Panc1 (cell line): ENCODE results near the gene ARRB2. TPM values are rescaled to one million over a fixed set of nuclear protein-coding genes. Genes with fewer than 3 reads are reported as not detected.

ENCODE experiments used
- ATAC-seq: fragments of 200-7000 bp; cut with Tn5 transposase; 2 replicates; pipeline ENCODE4 v1.9.1; 2020; ENCODE audit warnings: mild to moderate bottlenecking, moderate library complexity
- BruUV-seq: library from RNA; stranded (reverse); fragments of 400-500 nt; replicated peaks from 2 replicates; lab custom pipeline; 2021; lab: Mats Ljungman, UMichigan
- CTCF ChIA-PET: fragments of 300-600 bp; sonication (Branson Sonifier 250); formaldehyde crosslinking; loops from one replicate; lab custom pipeline; 2022; ENCODE audit warnings: antibody characterized with exemption; lab: Charles Lee
- POLR2A ChIA-PET: fragments of 300-600 bp; sonication (Branson Sonifier 250); formaldehyde crosslinking; loops from one replicate; lab custom pipeline; 2022; ENCODE audit warnings: antibody characterized with exemption; lab: Charles Lee
- DNase-seq: peaks from one replicate; pipeline ENCODE4 v3.0.0-alpha.2; 2010; ENCODE audit warnings: low read depth, low spot score
- H3K27ac ChIP-seq: 2 replicates; pipeline ENCODE4 v1.5.1; 2011; ENCODE audit warnings: mild to moderate bottlenecking, low read length, inconsistent platforms
- H3K27me3 ChIP-seq: fragments of 200-500 bp; sonication (Bioruptor generic); 2 replicates; pipeline ENCODE4 v1.6.0; 2014; ENCODE audit warnings: low read length, inconsistent platforms; ENCODE audit not compliant: control insufficient read depth, insufficient read depth
- H3K36me3 ChIP-seq: fragments of 200-500 bp; sonication (Bioruptor generic); 2 replicates; pipeline ENCODE4 v1.5.1; 2014; ENCODE audit warnings: inconsistent platforms, mild to moderate bottlenecking, low read length, moderate library complexity; ENCODE audit not compliant: control insufficient read depth, insufficient read depth
- H3K4me1 ChIP-seq: 2 replicates; pipeline ENCODE4 v1.5.1; 2011; ENCODE audit warnings: inconsistent platforms, mild to moderate bottlenecking, low read length, moderate library complexity; ENCODE audit not compliant: control insufficient read depth, insufficient read depth
- H3K4me3 ChIP-seq, 2 experiments: 2 replicates each; pipeline ENCODE4 v1.5.1; 2011 to 2012; ENCODE audit warnings: low read depth in 2 of 2, low read length in 2 of 2, mild to moderate bottlenecking in 2 of 2, inconsistent platforms in 1 of 2, moderate library complexity in 1 of 2
- H3K9me3 ChIP-seq: fragments of 200-500 bp; sonication (Bioruptor generic); 2 replicates; pipeline ENCODE4 v1.5.1; 2014; ENCODE audit warnings: low read depth, mild to moderate bottlenecking, inconsistent platforms, low read length, moderate library complexity; ENCODE audit not compliant: control insufficient read depth, insufficient read depth
- POLR2AphosphoS5 ChIP-seq: IDR thresholded peaks from 2 replicates; pipeline ENCODE4 v1.6.1; 2012; ENCODE audit warnings: mild to moderate bottlenecking, low read depth, low read length, moderate library complexity
- SIN3A ChIP-seq: IDR thresholded peaks from 2 replicates; pipeline ENCODE4 v1.6.1; 2012; ENCODE audit warnings: low read depth, mild to moderate bottlenecking, low read length, moderate library complexity, borderline replicate concordance; ENCODE audit not compliant: insufficient read depth
- TCF7L2 ChIP-seq: IDR thresholded peaks from 2 replicates; pipeline ENCODE4 v1.6.1; 2011; ENCODE audit warnings: mild to moderate bottlenecking, low read depth, low read length, inconsistent platforms
- in situ Hi-C: cut with HindIII; loops from 2 replicates; pipeline ENCODE4 v1.10.0; 2016; ENCODE audit warnings: low sequenced_read_pairs, low pct_unique_long_range_greater_than_20kb
- intact Hi-C: fragments of 100-400 bp; cut with micrococcal nuclease; formaldehyde crosslinking; loops from one replicate; pipeline ENCODE4 v1.10.0; 2022; ENCODE audit not compliant: unreplicated experiment
- total RNA-seq: library from RNA; stranded (reverse); gene quantifications from one replicate; pipeline ENCODE4 v1.2.1, GENCODE V29; 2021; ENCODE audit not compliant: unreplicated experiment
- TF ChIP-seq, protein P1 (sequence below), 2 experiments: IDR thresholded peaks; 2 replicates each; pipeline ENCODE4 v1.6.1; 2011 to 2012; ENCODE audit warnings: low read depth in 2 of 2, control low read depth in 1 of 2, low read length in 1 of 2, mild to moderate bottlenecking in 1 of 2, moderate library complexity in 1 of 2; ENCODE audit not compliant: insufficient read depth in 1 of 2
- TF ChIP-seq, protein P2 (sequence below): fragments of 450-650 bp; IDR thresholded peaks from 2 replicates; pipeline ENCODE4 v1.5.1; 2017; ENCODE audit warnings: mild to moderate bottlenecking

The ARRB2 gene
- total RNA-seq, 1 experiment from 2014 or later: 39.2 TPM

DNA sequence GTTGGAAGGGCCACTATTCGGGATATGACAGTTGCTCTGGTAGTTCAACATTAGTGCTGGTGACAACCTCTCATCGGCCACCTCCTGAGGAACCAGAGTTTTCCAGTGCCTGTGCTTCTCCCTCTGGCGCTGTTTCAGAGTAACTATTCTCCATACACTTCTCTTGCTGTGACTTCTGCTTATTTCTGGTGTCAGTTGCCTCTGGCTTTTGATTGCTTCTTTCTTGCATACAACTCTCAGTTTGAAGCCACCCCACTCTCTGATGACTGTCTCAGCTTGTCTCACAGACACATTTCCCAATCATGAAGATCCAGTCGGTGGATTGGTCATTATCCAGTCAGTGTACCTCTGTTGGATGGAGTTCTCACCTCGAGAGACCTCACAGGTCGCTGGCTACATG, 57.9 kb downstream of the ARRB2 start:
- intact Hi-C loops (no loop called here), in situ Hi-C loops (no loop called here)
- no peak overlapping the region for H3K4me3 ChIP-seq
- H3K9me3 ChIP-seq: no peaks in the 10 kb centered on the region
- DNase-seq: no peak
- no peaks in the 10 kb centered on the region for H3K27me3 ChIP-seq
- H3K4me1 ChIP-seq: no peaks in the 10 kb centered on the region
- TF ChIP-seq POLR2AphosphoS5 (no peak), SIN3A (no peak), TCF7L2 (no peak)
- TF ChIP-seq, protein P1, sequence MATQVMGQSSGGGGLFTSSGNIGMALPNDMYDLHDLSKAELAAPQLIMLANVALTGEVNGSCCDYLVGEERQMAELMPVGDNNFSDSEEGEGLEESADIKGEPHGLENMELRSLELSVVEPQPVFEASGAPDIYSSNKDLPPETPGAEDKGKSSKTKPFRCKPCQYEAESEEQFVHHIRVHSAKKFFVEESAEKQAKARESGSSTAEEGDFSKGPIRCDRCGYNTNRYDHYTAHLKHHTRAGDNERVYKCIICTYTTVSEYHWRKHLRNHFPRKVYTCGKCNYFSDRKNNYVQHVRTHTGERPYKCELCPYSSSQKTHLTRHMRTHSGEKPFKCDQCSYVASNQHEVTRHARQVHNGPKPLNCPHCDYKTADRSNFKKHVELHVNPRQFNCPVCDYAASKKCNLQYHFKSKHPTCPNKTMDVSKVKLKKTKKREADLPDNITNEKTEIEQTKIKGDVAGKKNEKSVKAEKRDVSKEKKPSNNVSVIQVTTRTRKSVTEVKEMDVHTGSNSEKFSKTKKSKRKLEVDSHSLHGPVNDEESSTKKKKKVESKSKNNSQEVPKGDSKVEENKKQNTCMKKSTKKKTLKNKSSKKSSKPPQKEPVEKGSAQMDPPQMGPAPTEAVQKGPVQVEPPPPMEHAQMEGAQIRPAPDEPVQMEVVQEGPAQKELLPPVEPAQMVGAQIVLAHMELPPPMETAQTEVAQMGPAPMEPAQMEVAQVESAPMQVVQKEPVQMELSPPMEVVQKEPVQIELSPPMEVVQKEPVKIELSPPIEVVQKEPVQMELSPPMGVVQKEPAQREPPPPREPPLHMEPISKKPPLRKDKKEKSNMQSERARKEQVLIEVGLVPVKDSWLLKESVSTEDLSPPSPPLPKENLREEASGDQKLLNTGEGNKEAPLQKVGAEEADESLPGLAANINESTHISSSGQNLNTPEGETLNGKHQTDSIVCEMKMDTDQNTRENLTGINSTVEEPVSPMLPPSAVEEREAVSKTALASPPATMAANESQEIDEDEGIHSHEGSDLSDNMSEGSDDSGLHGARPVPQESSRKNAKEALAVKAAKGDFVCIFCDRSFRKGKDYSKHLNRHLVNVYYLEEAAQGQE (IDR thresholded peaks at IDR 0.05; ENCODE audit: insufficient read depth in 1 of 2, low read depth in 2 of 2, low read length in 1 of 2): no peak
- TF ChIP-seq, protein P2, sequence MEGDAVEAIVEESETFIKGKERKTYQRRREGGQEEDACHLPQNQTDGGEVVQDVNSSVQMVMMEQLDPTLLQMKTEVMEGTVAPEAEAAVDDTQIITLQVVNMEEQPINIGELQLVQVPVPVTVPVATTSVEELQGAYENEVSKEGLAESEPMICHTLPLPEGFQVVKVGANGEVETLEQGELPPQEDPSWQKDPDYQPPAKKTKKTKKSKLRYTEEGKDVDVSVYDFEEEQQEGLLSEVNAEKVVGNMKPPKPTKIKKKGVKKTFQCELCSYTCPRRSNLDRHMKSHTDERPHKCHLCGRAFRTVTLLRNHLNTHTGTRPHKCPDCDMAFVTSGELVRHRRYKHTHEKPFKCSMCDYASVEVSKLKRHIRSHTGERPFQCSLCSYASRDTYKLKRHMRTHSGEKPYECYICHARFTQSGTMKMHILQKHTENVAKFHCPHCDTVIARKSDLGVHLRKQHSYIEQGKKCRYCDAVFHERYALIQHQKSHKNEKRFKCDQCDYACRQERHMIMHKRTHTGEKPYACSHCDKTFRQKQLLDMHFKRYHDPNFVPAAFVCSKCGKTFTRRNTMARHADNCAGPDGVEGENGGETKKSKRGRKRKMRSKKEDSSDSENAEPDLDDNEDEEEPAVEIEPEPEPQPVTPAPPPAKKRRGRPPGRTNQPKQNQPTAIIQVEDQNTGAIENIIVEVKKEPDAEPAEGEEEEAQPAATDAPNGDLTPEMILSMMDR: no peak
- ChIA-PET CTCF (no interaction called here), POLR2A (no interaction called here)
- BruUV-seq: no TSS peak
- no peaks in the 10 kb centered on the region for H3K36me3 ChIP-seq
- ATAC-seq: no peak
- no peak overlapping the region for H3K27ac ChIP-seq

DNA sequence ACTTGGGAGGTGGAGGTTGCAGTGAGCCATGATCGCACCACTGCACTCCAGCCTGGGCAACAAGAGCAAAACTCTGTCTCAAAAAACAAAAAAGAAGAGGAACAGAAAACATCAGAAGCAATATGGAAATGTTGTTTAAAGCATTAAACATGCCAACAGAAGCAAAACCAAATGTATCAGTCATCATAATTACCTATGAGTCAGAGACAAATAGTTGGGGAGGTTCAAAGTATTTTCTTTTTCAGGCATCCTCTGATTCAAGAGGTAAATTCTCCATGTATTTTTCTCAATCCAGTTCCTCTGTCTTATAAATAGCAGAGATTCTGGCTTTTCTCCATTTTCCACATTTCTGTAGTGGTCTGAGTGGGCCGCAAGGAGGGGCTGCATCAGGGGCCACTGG, 59.2 kb downstream of the ARRB2 start:
- ATAC-seq (no peak), DNase-seq (no peak)
- in situ Hi-C loops: no loop called here
- intact Hi-C loops: no loop called here
- no TSS peak for BruUV-seq
- ChIA-PET POLR2A (no interaction called here), CTCF (no interaction called here)
- no peak for TF ChIP-seq POLR2AphosphoS5
- TF ChIP-seq, protein P1 (IDR thresholded peaks at IDR 0.05; ENCODE audit: insufficient read depth in 1 of 2, low read depth in 2 of 2, low read length in 1 of 2): no peak
- TF ChIP-seq, protein P2: no peak
- no peak for TF ChIP-seq SIN3A
- TF ChIP-seq TCF7L2: no peak
- H3K9me3 ChIP-seq: no peaks in the 10 kb centered on the region
- no peaks in the 10 kb centered on the region for H3K4me1 ChIP-seq
- H3K27me3 ChIP-seq: no peaks in the 10 kb centered on the region
- H3K27ac ChIP-seq: no peak overlapping the region
- no peak overlapping the region for H3K4me3 ChIP-seq
- no peaks in the 10 kb centered on the region for H3K36me3 ChIP-seq

Other genes starting within 250 kb of the ARRB2 start
- gene SPNS2, start 211.8 kb upstream of the ARRB2 start, total RNA-seq: 1.9 TPM
- gene MYBBP1A, start 155.2 kb upstream of the ARRB2 start, total RNA-seq: 95.6 TPM
- gene GGT6, start 150.1 kb upstream of the ARRB2 start, total RNA-seq: not detected
- not detected for gene SMTNL2, start 126.1 kb upstream of the ARRB2 start, total RNA-seq
- not detected for gene ALOX15, start 69.0 kb upstream of the ARRB2 start, total RNA-seq
- gene PELP1, start 6.5 kb upstream of the ARRB2 start, total RNA-seq: 84.1 TPM
- gene MED11, start 20.8 kb downstream of the ARRB2 start, total RNA-seq: 12.5 TPM
- gene ZMYND15, start 29.2 kb downstream of the ARRB2 start, total RNA-seq: 0.28 TPM
- 5.3 TPM for gene CXCL16, start 29.3 kb downstream of the ARRB2 start, total RNA-seq
- gene TM4SF5, start 61.3 kb downstream of the ARRB2 start, total RNA-seq: not detected
- gene VMO1, start 75.7 kb downstream of the ARRB2 start, total RNA-seq: 0.49 TPM
- not detected for gene GLTPD2, start 78.3 kb downstream of the ARRB2 start, total RNA-seq
- 156 TPM for gene PSMB6, start 85.5 kb downstream of the ARRB2 start, total RNA-seq
- gene PLD2, start 96.5 kb downstream of the ARRB2 start, total RNA-seq: 40.2 TPM
- gene MINK1, start 122.7 kb downstream of the ARRB2 start, total RNA-seq: 78.2 TPM
- gene C17orf107, start 188.9 kb downstream of the ARRB2 start, total RNA-seq: 2.4 TPM
- gene CHRNE, start 192.5 kb downstream of the ARRB2 start, total RNA-seq: 0.13 TPM
- 0.15 TPM for gene GP1BA, start 221.6 kb downstream of the ARRB2 start, total RNA-seq
- 65.9 TPM for gene SLC25A11, start 229.4 kb downstream of the ARRB2 start, total RNA-seq
- 95.8 TPM for gene RNF167, start 229.6 kb downstream of the ARRB2 start, total RNA-seq
- gene PFN1, start 237.9 kb downstream of the ARRB2 start, total RNA-seq: 1,074 TPM
- 23.4 TPM for gene ENO3, start 240.5 kb downstream of the ARRB2 start, total RNA-seq